OCI-LY3 (cell line): ENCODE data around the gene RELN.

Experiments used
- EZH2phosphoT487 ChIP-seq: fragments of 200-600 bp; shearing (Covaris generic); IDR thresholded peaks from 2 replicates; pipeline ENCODE4 v1.6.1; 2018; ENCODE audit warnings: antibody characterized with exemption, mixed run types, low read depth
- TF ChIP-seq, protein P1 (sequence below): fragments of 200-600, 300-600 bp; sonication (generic); IDR thresholded peaks from 2 replicates; pipeline ENCODE4 v1.5.1; 2014; ENCODE audit warnings: antibody characterized with exemption, low read length, low read depth

DNA sequence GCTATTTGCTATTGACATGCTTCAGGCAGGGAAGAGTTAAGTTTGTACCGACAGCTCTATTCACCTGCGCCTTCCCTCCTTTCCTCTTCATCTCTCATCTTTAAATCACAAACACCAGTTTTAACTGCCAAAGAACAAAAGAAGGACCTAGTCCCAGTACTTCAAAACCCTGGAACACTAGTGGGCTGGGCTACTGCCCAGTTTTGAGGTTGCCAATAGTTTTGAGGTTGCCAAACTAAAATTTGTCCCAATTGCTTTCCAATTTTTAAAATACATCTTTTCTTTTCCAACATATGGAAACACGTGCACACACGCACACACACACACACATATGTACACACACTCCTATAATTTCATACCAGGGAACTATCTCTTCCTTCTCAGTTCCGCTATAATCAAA, 412.8 kb downstream of the RELN start:
- TF ChIP-seq, protein P1, sequence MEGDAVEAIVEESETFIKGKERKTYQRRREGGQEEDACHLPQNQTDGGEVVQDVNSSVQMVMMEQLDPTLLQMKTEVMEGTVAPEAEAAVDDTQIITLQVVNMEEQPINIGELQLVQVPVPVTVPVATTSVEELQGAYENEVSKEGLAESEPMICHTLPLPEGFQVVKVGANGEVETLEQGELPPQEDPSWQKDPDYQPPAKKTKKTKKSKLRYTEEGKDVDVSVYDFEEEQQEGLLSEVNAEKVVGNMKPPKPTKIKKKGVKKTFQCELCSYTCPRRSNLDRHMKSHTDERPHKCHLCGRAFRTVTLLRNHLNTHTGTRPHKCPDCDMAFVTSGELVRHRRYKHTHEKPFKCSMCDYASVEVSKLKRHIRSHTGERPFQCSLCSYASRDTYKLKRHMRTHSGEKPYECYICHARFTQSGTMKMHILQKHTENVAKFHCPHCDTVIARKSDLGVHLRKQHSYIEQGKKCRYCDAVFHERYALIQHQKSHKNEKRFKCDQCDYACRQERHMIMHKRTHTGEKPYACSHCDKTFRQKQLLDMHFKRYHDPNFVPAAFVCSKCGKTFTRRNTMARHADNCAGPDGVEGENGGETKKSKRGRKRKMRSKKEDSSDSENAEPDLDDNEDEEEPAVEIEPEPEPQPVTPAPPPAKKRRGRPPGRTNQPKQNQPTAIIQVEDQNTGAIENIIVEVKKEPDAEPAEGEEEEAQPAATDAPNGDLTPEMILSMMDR: no peak
- no peak for TF ChIP-seq EZH2phosphoT487
